Upper lobe of right lung (tissue), 1 donor: Measurements from ENCODE around the gene CNIH3. TPM values are rescaled to one million over a fixed set of nuclear protein-coding genes. Genes with fewer than 3 reads are reported as not detected.
A peak's percentile ranks its signal among the peaks of the same experiment; 100 is the strongest.

ENCODE experiments used
- ATAC-seq: fragments of 200-7000 bp; cut with Tn5 transposase; one replicate; pipeline ENCODE4 v1.9.1; 2020; ENCODE audit warnings: mild to moderate bottlenecking, moderate library complexity
- DNase-seq: peaks from one replicate; pipeline ENCODE4 v3.0.0-alpha.2; 2020
- H3K27ac ChIP-seq: fragments of 200-600 bp; one replicate; pipeline ENCODE4 v1.8.0; 2022
- H3K27me3 ChIP-seq: fragments of 200-600 bp; one replicate; pipeline ENCODE4 v1.8.0; 2022; ENCODE audit warnings: mild to moderate bottlenecking
- H3K36me3 ChIP-seq: fragments of 200-600 bp; one replicate; pipeline ENCODE4 v1.8.0; 2022
- H3K4me1 ChIP-seq: fragments of 200-600 bp; one replicate; pipeline ENCODE4 v1.8.0; 2022
- H3K4me3 ChIP-seq: fragments of 200-600 bp; one replicate; pipeline ENCODE4 v1.8.0; 2022; ENCODE audit warnings: mild to moderate bottlenecking
- H3K9me3 ChIP-seq: fragments of 200-600 bp; one replicate; pipeline ENCODE4 v1.8.0; 2022
- intact Hi-C: fragments of 100-400 bp; cut with DNase I; formaldehyde crosslinking; loops from one replicate; pipeline ENCODE4 v1.11.0; 2022
- total RNA-seq: library from RNA; stranded (reverse); fragmentation: NEBNext Ultra II Directional; extraction: Animal tissue kit (Norgen Biotek cat#: 25700); gene quantifications from one replicate; pipeline ENCODE4 v1.2.1, GENCODE V29; 2021
- TF ChIP-seq, protein P1 (sequence below): fragments of 200-600 bp; IDR thresholded peaks from one replicate; pipeline ENCODE4 v1.8.0; 2022; ENCODE audit warnings: antibody characterized with exemption
- donor health status: DM: no; HTN: yes; CAD: no; lungs with severe emphysema.

Gene CNIH3
- total RNA-seq, 1 donor from 2014 or later = 4.8 TPM

DNA sequence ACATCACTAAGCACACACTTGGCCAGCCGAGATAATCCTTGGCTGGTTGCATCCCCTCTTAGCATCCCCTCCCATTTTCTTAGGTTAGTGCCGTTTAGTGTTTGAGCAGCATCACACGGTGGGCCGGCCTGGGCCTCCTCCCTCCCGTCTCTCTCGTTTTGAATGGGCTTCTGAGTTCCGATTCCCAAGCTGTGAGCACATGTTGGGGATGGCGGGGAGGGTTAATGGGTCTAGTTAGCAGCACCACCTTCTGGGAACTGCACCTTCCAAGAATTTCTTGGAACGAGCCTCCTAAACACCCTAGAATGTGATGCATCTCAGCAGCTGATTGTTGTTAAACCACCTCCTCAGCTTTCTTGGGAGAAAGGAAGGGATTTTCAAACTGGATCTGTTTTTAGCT, 73.3 kb downstream of the CNIH3 start:
- Histone ChIP-seq H3K9me3 (no peaks in the 10 kb centered on the region), H3K36me3 (no peaks in the 10 kb centered on the region), H3K27ac (no peak overlapping the region), H3K4me3 (no peak overlapping the region), H3K4me1 (no peaks in the 10 kb centered on the region), H3K27me3 (no peaks in the 10 kb centered on the region)
- no peak for ATAC-seq
- intact Hi-C loops = no loop called here
- no peak for DNase-seq
- TF ChIP-seq, protein P1, sequence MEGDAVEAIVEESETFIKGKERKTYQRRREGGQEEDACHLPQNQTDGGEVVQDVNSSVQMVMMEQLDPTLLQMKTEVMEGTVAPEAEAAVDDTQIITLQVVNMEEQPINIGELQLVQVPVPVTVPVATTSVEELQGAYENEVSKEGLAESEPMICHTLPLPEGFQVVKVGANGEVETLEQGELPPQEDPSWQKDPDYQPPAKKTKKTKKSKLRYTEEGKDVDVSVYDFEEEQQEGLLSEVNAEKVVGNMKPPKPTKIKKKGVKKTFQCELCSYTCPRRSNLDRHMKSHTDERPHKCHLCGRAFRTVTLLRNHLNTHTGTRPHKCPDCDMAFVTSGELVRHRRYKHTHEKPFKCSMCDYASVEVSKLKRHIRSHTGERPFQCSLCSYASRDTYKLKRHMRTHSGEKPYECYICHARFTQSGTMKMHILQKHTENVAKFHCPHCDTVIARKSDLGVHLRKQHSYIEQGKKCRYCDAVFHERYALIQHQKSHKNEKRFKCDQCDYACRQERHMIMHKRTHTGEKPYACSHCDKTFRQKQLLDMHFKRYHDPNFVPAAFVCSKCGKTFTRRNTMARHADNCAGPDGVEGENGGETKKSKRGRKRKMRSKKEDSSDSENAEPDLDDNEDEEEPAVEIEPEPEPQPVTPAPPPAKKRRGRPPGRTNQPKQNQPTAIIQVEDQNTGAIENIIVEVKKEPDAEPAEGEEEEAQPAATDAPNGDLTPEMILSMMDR = no peak

DNA sequence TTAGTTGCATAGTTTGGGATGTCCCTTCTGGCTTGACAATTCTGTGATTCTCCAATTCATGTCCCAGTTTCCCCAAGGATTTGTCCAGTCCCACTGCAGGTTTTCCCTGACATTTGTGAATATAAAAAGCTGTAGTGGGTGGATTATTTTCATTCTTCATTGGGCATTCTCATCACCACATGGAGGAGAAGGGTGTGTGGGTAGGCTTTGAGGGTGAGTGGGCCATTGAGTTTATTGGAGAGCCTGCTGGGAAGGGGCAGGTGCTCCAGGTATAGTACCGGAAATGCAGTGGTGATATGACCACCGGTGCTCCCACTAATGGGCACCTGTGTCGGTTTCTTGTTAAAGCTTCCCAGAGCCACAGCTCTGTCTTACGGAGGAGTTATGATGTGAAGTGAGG, 74.5 kb downstream of the CNIH3 start:
- intact Hi-C loops = no loop called here
- no peaks in the 10 kb centered on the region for H3K4me1 ChIP-seq
- TF ChIP-seq, protein P1 = no peak
- H3K4me3 ChIP-seq = no peak overlapping the region
- DNase-seq (no peak), ATAC-seq (no peak)
- no peaks in the 10 kb centered on the region for H3K9me3 ChIP-seq
- H3K36me3 ChIP-seq = no peaks in the 10 kb centered on the region
- H3K27ac ChIP-seq = no peak overlapping the region
- no peaks in the 10 kb centered on the region for H3K27me3 ChIP-seq

DNA sequence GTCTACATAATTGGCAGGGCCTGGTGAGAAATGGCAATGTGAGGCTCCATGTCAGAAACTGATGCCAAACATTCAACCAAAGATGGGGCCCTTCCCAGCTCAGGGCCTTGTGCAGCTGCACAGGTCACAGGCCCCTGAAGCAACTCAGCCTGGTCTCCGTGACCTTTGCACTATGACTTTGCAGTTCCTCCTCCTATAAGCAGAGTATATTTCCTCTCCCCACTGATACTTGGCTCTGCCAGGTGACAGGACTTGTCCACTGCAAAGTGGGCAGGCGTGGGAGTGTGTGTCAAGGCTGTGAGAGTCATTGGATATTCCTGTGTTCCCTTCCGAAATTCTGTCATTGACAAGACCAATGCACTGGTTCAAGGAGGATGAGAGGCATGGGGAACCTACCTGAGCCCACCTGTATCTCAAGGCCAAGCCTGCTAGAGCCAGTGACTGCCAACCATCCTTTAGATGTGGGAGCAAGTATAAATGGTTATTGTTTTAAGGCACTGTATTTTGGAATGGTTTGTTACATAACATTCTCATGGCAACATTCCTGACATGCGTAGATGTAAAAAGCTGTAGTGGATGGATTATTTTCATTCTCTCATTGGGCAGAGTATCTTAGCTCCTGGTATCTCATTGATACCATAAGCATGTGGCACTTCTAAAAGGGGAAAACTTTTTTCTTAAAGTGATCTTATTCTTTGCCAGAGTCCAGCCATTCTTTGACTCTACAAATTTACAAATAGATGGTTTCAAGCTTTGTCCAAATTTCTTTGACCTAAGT, 75.2 kb downstream of the CNIH3 start:
- intact Hi-C loops = no loop called here
- DNase-seq (peak; percentile 23), ATAC-seq (no peak)
- Histone ChIP-seq H3K27ac (no peak overlapping the region), H3K9me3 (no peaks in the 10 kb centered on the region), H3K4me3 (no peak overlapping the region), H3K4me1 (no peaks in the 10 kb centered on the region), H3K36me3 (no peaks in the 10 kb centered on the region), H3K27me3 (no peaks in the 10 kb centered on the region)
- TF ChIP-seq, protein P1 = no peak

DNA sequence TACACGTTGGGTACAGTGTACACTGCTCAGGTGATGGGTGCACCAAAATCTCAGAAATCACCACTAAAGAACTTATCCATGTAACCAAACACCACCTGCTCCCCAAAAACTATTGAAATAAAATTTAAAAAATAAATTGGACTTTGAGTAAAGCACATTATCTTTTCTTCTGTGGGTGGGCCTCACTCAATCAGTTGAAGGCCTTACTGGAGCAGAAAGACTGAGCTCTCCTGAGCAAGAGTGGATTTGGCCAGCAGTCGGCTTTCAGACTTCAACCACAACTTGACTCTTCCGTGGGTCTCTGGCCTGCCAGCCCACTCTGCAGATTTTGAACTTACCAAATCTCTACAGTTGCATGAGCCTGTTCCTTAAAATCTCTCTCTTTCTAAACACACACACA, 78.9 kb downstream of the CNIH3 start:
- TF ChIP-seq, protein P1 = no peak
- no peak overlapping the region for H3K4me3 ChIP-seq
- H3K27ac ChIP-seq = no peak overlapping the region
- H3K4me1 ChIP-seq = no peaks in the 10 kb centered on the region
- no peaks in the 10 kb centered on the region for H3K9me3 ChIP-seq
- intact Hi-C loops = no loop called here
- no peaks in the 10 kb centered on the region for H3K36me3 ChIP-seq
- H3K27me3 ChIP-seq = no peaks in the 10 kb centered on the region
- no peak for ATAC-seq
- DNase-seq = no peak

DNA sequence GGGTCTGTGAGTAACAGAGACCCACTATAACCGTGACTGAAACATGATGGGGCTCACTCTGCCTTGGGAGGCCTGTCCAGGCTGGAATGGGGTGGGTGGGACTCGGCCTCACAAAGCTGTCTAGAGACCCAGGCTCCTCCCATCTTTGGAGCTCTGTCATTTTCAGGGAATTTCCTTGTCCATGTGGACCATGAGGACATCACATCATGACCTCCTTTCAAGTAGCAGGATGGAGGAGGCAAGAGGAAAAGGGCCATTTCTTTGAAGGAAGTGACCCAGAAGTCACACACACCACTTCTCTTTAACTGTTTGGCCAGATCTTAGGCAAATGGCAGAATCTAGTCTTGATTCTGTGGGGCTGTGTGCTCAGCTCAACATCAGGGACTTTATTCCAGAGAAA, 79.9 kb downstream of the CNIH3 start:
- no peak overlapping the region for H3K27ac ChIP-seq
- H3K9me3 ChIP-seq = no peaks in the 10 kb centered on the region
- DNase-seq (no peak), ATAC-seq (no peak)
- no peak overlapping the region for H3K4me3 ChIP-seq
- no peaks in the 10 kb centered on the region for H3K36me3 ChIP-seq
- no peaks in the 10 kb centered on the region for H3K27me3 ChIP-seq
- intact Hi-C loops = no loop called here
- TF ChIP-seq, protein P1 = no peak
- no peaks in the 10 kb centered on the region for H3K4me1 ChIP-seq
